HG02870 (cell line): ENCODE data around the gene SPTLC2.
"Not testable (repeated sequence)": the region's sequence is repeated elsewhere in the genome, so short reads cannot be mapped to it uniquely, and the experiment has no call there.

Experiments used
- ATAC-seq: cut with Tn5 transposase; IDR thresholded peaks from one replicate; pipeline ENCODE4 v1.9.1; 2021; ENCODE audit warnings: mild to moderate bottlenecking, moderate library complexity; ENCODE audit not compliant: unreplicated experiment

The SPTLC2 gene

GRCh38 chr14:77590845-77591485 is 25.5 kb downstream of the SPTLC2 start:
- no peak for ATAC-seq

DNA sequence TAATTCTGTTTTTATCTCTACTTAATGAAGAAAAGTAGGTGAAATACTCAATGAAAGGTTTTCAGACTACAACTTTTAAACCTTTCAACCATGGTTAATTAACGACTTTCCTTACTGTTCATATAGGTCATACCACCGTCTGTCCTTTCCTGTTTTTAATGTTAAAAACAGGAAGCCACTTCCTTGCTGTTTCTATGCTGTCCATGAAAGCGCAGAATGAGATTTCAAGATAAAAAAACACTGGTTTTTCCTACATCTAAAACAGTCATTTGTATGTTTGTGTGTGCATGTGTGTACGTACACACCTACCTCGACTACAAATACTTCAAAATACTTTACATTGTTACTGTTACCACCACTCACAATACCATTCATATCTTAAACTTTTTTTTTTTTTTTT is 27.3 kb downstream of the SPTLC2 start:
- ATAC-seq: no peak

DNA sequence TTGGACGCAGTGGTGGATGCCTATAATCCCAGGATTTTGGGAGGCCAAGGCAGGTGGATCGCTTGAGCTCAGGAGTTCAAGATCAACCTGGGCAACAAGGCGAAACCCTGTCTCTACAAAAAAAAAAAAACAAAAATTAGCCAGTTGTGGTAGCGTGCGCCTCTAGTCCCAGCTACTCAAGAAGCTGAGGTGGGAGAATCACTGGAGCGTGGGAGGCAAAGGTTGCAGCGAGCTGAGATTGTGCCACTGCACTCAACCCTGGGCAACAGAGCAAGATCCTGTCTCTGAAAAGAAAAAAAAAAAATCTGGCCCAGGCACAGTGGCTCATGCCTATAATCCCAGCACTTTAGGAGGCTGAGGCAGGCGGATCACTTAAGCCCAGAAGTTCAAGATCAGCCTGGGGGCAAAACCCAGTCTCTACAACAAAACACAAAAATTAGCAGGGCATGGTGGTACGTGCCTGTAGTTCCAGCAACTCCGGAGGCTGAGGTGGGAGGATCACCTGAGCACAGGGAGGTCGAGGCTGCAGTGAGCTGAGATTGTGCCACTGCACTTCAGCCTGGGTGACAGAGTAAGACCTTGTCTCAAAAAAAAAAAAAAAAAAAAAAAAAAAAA is 27.9 kb downstream of the SPTLC2 start:
- not testable (repeated sequence) for ATAC-seq

DNA sequence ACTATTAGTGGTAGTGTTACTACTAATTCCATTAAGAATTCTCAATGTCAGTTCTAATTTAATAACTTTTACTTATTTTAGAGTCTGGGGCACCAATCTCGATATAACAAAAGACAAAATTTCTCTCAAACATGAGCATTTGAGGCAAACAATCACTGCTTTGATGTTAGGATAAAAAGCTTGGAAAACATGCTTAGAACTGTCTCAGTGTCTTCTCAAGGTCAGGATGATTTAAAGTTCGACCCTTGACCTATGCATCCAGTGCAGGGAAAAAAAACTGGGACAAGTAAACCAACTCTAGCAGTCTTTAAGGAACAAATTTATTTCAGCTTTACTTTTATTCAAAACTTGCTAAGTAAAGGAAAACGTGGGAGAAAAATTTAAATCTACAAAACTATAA is 31.1 kb downstream of the SPTLC2 start:
- no peak for ATAC-seq

DNA sequence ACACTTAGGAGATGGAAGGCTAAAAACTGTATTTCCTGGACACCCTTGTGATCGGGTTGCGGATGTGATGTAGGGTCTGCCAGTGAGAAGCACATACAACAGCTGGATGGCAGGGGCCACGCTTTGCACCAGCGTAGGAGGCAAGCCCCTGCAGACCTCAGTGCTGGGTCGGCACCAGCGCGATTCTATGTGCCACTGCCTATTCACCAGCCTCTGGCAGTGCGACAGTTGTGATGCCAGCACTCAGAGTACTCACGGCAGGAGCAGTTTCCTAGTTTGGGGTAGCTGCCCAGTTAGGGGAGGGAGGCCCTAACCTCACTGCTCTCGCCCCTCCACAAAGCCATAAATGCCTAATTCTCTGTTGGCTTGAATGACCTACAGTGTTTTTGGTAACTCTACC is 31.6 kb downstream of the SPTLC2 start:
- no peak for ATAC-seq

- no peak for ATAC-seq
These were observed 32.8 kb downstream of the SPTLC2 start for GRCh38 chr14:77583657-77584056.

DNA sequence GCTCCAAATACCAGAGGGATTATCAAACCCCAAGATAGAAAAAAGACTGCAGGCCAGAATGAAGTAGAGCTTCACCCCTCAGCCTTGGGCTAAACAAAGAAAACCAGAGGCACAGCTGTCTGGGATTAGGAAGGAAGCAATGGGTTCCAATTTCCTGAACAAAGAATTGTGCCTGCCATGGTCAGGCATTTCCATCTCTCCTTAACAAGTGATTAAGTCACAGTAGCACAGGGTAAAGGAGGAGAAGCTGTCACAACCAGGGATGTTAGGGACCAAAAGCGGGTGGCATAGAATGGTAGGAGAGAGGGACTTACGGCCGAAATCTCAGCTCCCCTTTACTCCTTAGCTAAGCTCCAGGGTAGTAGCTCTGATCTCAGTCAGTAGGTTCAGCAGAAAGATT is 33.9 kb downstream of the SPTLC2 start:
- ATAC-seq: no peak

- peak; percentile 99 for ATAC-seq
These were observed 35.4 kb downstream of the SPTLC2 start for GRCh38 chr14:77580964-77581505.

- ATAC-seq: no peak
These were observed 36.0 kb downstream of the SPTLC2 start for GRCh38 chr14:77580477-77580876.

- ATAC-seq: no peak
These were observed 36.7 kb downstream of the SPTLC2 start for GRCh38 chr14:77579780-77580179.

- ATAC-seq: no peak
These were observed 37.4 kb downstream of the SPTLC2 start for GRCh38 chr14:77579065-77579464.

GRCh38 chr14:77574446-77575115 is 41.9 kb downstream of the SPTLC2 start:
- no peak for ATAC-seq

DNA sequence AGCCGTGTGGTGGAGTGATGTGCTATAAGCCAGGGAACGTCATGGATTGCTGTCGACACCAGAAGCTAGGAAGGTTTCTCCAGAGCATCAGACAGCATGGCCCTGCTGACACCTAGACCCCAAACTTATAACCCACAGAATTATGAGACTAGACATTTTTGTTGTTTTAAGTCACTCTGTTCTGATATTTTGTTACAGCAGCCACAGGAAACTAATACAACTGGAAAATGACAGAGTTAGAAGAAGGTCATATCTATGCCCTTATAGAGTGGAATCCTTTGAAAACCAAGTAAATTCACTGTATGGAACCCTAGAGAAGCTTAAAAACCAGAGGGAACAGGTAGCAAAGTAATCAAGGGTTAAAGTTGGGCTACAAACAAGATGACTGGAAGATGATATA is 42.5 kb downstream of the SPTLC2 start:
- ATAC-seq: no peak

- no peak for ATAC-seq
These were observed 45.6 kb downstream of the SPTLC2 start for GRCh38 chr14:77570706-77571268.

DNA sequence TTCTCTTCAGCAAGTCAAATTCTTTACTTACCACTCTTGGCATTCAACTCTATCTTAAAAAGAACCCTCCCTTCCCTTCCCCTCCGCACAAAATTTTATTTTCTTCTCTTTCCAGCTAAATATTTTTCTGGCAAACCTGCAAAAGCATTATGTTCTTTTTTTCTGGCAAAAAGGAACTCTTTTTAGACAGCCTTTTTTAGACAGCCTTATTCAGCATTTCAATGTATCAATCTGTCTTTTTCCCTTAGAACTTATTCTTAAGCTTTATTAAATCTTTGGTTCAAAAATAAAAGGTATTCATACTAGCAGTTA is 50.5 kb downstream of the SPTLC2 start:
- no peak for ATAC-seq

GRCh38 chr14:77565289-77565993 is 51.0 kb downstream of the SPTLC2 start:
- ATAC-seq: no peak

DNA sequence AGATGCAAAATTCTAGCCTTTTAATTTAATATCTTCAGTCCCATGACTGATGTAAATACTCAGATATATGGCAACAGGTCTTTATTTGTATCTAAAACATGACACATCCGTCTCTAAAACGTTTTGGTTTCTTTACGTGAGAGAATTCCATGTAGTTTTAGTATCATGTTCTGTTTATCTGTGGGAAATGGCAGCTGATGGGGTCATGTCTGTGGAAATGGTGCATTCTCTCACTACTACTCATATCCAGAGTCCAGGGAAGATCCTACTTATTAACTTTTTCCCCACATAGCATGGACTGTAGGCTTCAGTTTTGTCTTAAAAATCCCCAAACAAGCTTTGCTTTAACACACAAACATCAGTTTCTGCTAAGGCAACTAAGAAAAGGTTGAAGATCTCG is 53.8 kb downstream of the SPTLC2 start:
- ATAC-seq: no peak

DNA sequence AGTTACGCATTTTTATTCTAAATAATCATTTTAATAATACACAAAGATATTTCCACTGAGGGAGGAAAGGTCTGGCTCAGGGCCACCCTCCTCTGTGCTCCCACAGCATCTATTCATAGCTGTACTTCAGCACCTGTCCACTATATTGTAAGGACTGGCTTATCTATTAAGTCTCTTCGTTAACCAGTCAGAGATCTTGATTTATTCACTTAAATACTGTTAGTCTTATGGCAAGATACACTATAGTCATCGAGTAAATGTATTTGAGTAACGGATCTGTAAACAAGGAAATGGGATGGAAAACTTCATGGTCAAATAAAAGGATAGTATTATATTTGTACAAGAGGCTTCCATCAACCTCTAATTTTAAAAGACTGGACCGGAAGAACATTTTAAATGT is 54.6 kb downstream of the SPTLC2 start:
- ATAC-seq: no peak

DNA sequence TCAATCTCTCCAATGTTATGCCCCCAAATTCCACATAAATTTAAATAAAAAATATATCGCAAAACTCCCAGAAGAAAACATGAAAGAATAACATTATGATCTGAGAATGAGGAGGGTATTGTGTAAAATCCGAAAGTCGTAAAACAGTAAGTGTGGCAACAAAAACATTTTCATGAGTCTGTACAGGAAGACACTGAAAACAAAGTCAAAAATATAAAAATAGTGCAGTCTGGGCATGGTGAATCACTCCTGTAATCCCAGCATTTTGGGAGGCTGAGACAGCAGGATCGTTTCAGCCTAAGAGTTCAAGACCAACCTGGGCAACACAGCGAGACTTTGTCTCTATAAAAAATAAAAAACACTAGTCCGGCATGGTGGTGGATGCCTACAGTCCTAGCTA is 57.1 kb downstream of the SPTLC2 start:
- ATAC-seq: no peak

GRCh38 chr14:77557391-77557790 is 59.0 kb downstream of the SPTLC2 start:
- no peak for ATAC-seq

- ATAC-seq: no peak
These were observed 59.5 kb downstream of the SPTLC2 start for GRCh38 chr14:77556946-77557345.
